Smooth muscle cell (in vitro differentiated cells): ENCODE results near the gene ENTR1. TPM values are rescaled to one million over a fixed set of nuclear protein-coding genes. Genes with fewer than 3 reads are reported as not detected.

Source experiments
- DNase-seq: peaks from one replicate; lab custom pipeline; 2025; ENCODE audit not compliant: unreplicated experiment; lab: John Stamatoyannopoulos, UW
- H2AFZ ChIP-seq: fragments of 200-600 bp; sonication (generic); 2 replicates; pipeline ENCODE4 v1.6.0; 2016; ENCODE audit warnings: antibody characterized with exemption, low read depth, mild to moderate bottlenecking
- H3F3A ChIP-seq: fragments of 200-600 bp; sonication (generic); 2 replicates; pipeline ENCODE4 v1.6.0; 2017; ENCODE audit warnings: antibody characterized with exemption, low read depth
- H3K27ac ChIP-seq: fragments of 200-600 bp; sonication (generic); 2 replicates; pipeline ENCODE4 v1.5.1; 2016; ENCODE audit warnings: low read depth, mild to moderate bottlenecking
- H3K27me3 ChIP-seq: fragments of 200-600 bp; sonication (generic); 2 replicates; pipeline ENCODE4 v1.6.1; 2016; ENCODE audit warnings: low read depth, mild to moderate bottlenecking
- H3K36me3 ChIP-seq: fragments of 200-600 bp; sonication (generic); 2 replicates; pipeline ENCODE4 v1.5.1; 2016; ENCODE audit warnings: low read depth
- H3K4me1 ChIP-seq: fragments of 200-600 bp; sonication (generic); 2 replicates; pipeline ENCODE4 v1.5.1; 2016; ENCODE audit warnings: low read depth
- H3K4me2 ChIP-seq: fragments of 200-600 bp; sonication (generic); 2 replicates; pipeline ENCODE4 v1.6.0; 2016; ENCODE audit warnings: mild to moderate bottlenecking
- H3K4me3 ChIP-seq: fragments of 200-600 bp; sonication (generic); 2 replicates; pipeline ENCODE4 v1.5.1; 2016; ENCODE audit warnings: mild to moderate bottlenecking
- H3K79me2 ChIP-seq: fragments of 200-600 bp; sonication (generic); 2 replicates; pipeline ENCODE4 v1.6.0; 2016; ENCODE audit warnings: low read depth, mild to moderate bottlenecking
- H3K9ac ChIP-seq: fragments of 200-600 bp; sonication (generic); 2 replicates; pipeline ENCODE4 v1.6.0; 2016; ENCODE audit warnings: low read depth
- H3K9me3 ChIP-seq: fragments of 200-600 bp; sonication (generic); replicated peaks from 2 replicates; pipeline ENCODE4 v1.5.1; 2016; ENCODE audit warnings: low read depth
- H4K20me1 ChIP-seq: fragments of 200-600 bp; sonication (generic); 2 replicates; pipeline ENCODE4 v1.6.0; 2016; ENCODE audit warnings: low read depth
- WGBS: methylation state at CpG from one replicate; pipeline ENCODE4 v1.1.7; 2016; ENCODE audit warnings: low lambda C conversion rate; 5-methylcytosine and 5-hydroxymethylcytosine counted together
- polyA plus RNA-seq: library from polyadenylated mRNA; unstranded; fragments of >200 nt; fragmentation: Nextera tagmentation; extraction: Ambion mirVana; gene quantifications from 2 replicates; pipeline ENCODE4 v1.2.1, GENCODE V29; 2016
- total RNA-seq: library from RNA; depleted of rRNA; stranded (reverse); fragments of >200 nt; gene quantifications from 2 replicates; pipeline ENCODE4 v1.2.3, GENCODE V29; 2014
- TF ChIP-seq, protein P1 (sequence below): fragments of 200-600 bp; sonication (generic); IDR thresholded peaks from 2 replicates; pipeline ENCODE4 v1.5.1; 2017; ENCODE audit warnings: borderline replicate concordance, mild to moderate bottlenecking, antibody characterized with exemption; ENCODE audit not compliant: insufficient read depth, poor library complexity, severe bottlenecking

The ENTR1 gene
- total and polyA plus RNA-seq, 2 experiments from 2014 or later = 25.4 to 28.9 TPM

DNA sequence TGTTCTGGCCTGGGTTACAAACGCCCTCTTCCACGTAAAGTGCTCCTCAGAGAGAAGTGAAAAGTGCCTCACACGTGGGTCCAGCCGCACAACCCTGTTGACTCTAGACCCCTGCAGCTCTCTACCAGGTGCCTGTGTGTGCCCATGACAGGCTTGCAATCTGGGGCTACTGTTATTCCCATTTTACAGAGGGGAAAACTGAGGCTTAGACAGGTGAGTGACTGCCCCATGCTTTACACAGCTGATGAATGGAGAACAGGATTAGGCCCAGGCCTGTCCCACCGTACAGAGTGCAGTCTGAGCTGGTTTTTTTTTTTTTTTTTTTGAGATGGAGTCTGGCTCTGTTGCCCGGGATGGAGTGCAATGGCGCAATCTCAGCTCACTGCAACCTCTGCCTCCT lies 35.4 kb upstream of the ENTR1 start:
- Histone ChIP-seq H3K9me3 (no peaks in the 10 kb centered on the region), H3K4me3 (no peak overlapping the region), H3K9ac (no peak overlapping the region), H3K4me2 (no peak overlapping the region), H2AFZ (no peak overlapping the region), H4K20me1 (peaks cover 93% of the 10 kb centered on the region), H3K4me1 (no peaks in the 10 kb centered on the region), H3K79me2 (no peaks in the 10 kb centered on the region), H3K27ac (no peak overlapping the region), H3K27me3 (no peaks in the 10 kb centered on the region), H3F3A (peaks cover 21% of the 10 kb centered on the region), H3K36me3 (no peaks in the 10 kb centered on the region)
- no peak for DNase-seq
- WGBS = 95% methylated on average over 7 of the region's 7 CpGs
- TF ChIP-seq, protein P1, sequence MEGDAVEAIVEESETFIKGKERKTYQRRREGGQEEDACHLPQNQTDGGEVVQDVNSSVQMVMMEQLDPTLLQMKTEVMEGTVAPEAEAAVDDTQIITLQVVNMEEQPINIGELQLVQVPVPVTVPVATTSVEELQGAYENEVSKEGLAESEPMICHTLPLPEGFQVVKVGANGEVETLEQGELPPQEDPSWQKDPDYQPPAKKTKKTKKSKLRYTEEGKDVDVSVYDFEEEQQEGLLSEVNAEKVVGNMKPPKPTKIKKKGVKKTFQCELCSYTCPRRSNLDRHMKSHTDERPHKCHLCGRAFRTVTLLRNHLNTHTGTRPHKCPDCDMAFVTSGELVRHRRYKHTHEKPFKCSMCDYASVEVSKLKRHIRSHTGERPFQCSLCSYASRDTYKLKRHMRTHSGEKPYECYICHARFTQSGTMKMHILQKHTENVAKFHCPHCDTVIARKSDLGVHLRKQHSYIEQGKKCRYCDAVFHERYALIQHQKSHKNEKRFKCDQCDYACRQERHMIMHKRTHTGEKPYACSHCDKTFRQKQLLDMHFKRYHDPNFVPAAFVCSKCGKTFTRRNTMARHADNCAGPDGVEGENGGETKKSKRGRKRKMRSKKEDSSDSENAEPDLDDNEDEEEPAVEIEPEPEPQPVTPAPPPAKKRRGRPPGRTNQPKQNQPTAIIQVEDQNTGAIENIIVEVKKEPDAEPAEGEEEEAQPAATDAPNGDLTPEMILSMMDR = no peak

DNA sequence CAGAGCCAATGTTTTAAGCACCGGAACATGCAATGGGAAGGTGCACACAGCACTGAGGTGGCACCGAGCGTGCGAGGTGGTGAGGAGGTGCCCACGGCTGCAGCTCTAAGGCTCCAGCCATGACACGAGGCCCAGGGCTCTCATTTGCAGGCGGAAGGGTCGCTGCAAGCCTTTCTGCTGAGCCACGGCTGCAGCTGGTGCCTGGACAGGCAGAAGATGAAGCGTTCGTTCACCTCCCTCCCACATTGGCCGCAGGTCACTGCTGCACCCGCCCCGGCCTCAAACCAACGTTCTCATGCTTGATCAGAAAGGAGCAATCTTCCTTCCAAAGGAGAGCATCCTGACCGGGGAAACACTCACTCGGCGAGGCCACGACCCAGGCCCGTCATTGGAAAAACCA lies 33.7 kb upstream of the ENTR1 start:
- WGBS = 98% methylated on average over 20 of the region's 20 CpGs
- TF ChIP-seq, protein P1 = no peak
- H3K4me2 ChIP-seq = no peak overlapping the region
- DNase-seq = no peak
- no peaks in the 10 kb centered on the region for H3K4me1 ChIP-seq
- H2AFZ ChIP-seq = no peak overlapping the region
- H3K4me3 ChIP-seq = no peak overlapping the region
- no peak overlapping the region for H3K27ac ChIP-seq
- H3K27me3 ChIP-seq = no peaks in the 10 kb centered on the region
- peaks cover 4% of the 10 kb centered on the region for H3K79me2 ChIP-seq
- peaks cover 87% of the 10 kb centered on the region for H4K20me1 ChIP-seq
- H3K9me3 ChIP-seq = no peaks in the 10 kb centered on the region
- H3F3A ChIP-seq = peaks cover 30% of the 10 kb centered on the region
- H3K36me3 ChIP-seq = no peaks in the 10 kb centered on the region
- no peak overlapping the region for H3K9ac ChIP-seq

DNA sequence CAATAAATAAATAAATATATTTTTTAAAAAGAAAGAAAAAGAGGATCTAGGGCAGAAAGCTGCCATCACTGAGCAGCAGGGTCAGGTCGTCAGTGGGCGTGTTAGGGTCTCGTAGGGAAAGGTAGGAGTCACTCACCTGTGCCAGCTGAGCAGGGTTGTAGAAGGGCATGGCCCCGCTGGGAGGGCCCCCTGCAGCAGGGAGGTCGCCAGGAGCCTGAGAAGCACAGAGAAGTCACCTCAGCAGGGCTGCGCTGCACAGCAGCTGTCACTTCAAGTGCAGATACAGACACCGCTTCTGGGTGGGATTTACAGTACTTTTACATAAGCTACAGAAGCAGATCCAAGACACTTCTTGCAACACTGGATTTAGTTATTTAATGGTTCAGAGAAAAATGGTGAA lies 33.3 kb upstream of the ENTR1 start:
- peaks cover 87% of the 10 kb centered on the region for H4K20me1 ChIP-seq
- peaks cover 30% of the 10 kb centered on the region for H3F3A ChIP-seq
- H3K36me3 ChIP-seq = no peaks in the 10 kb centered on the region
- DNase-seq = no peak
- no peak overlapping the region for H2AFZ ChIP-seq
- H3K27ac ChIP-seq = no peak overlapping the region
- no peaks in the 10 kb centered on the region for H3K9me3 ChIP-seq
- H3K4me2 ChIP-seq = no peak overlapping the region
- peaks cover 8% of the 10 kb centered on the region for H3K79me2 ChIP-seq
- no peaks in the 10 kb centered on the region for H3K27me3 ChIP-seq
- no peaks in the 10 kb centered on the region for H3K4me1 ChIP-seq
- WGBS = 97% methylated on average over 7 of the region's 7 CpGs
- no peak overlapping the region for H3K4me3 ChIP-seq
- TF ChIP-seq, protein P1 = no peak
- no peak overlapping the region for H3K9ac ChIP-seq

GRCh38 chr9:136443087-136443486 lies 32.7 kb upstream of the ENTR1 start:
- H3K79me2 ChIP-seq = peaks cover 14% of the 10 kb centered on the region
- no peak overlapping the region for H3K9ac ChIP-seq
- H4K20me1 ChIP-seq = peaks cover 90% of the 10 kb centered on the region
- H2AFZ ChIP-seq = no peak overlapping the region
- DNase-seq = no peak
- TF ChIP-seq, protein P1 = no peak
- peaks cover 30% of the 10 kb centered on the region for H3F3A ChIP-seq
- 96% methylated on average over 15 of the region's 15 CpGs for WGBS
- no peak overlapping the region for H3K4me3 ChIP-seq
- H3K27ac ChIP-seq = no peak overlapping the region
- H3K27me3 ChIP-seq = no peaks in the 10 kb centered on the region
- H3K4me1 ChIP-seq = peaks cover 4% of the 10 kb centered on the region
- no peaks in the 10 kb centered on the region for H3K9me3 ChIP-seq
- H3K4me2 ChIP-seq = no peak overlapping the region
- H3K36me3 ChIP-seq = no peaks in the 10 kb centered on the region
